BE2C (cell line): ENCODE measurements around the gene CSAG1. TPM values are rescaled to one million over a fixed set of nuclear protein-coding genes. Genes with fewer than 3 reads are reported as not detected.
"Not testable (repeated sequence)": the region's sequence is repeated elsewhere in the genome, so short reads cannot be mapped to it uniquely, and the experiment has no call there.

Experiments used
- DNase-seq: peaks from one replicate; pipeline ENCODE4 v3.0.0-alpha.2; 2020
- H3K27me3 ChIP-seq: fragments of 250-450 bp; sonication (Bioruptor Pico); 2 replicates; pipeline ENCODE4 v1.5.1; 2020; ENCODE audit warnings: mild to moderate bottlenecking
- H3K36me3 ChIP-seq: fragments of 250-450 bp; sonication (Bioruptor Pico); 2 replicates; pipeline ENCODE4 v1.5.1; 2020; ENCODE audit warnings: mild to moderate bottlenecking
- H3K4me1 ChIP-seq: fragments of 250-450 bp; sonication (Bioruptor Pico); 2 replicates; pipeline ENCODE4 v1.5.1; 2020
- H3K4me3 ChIP-seq: 2 replicates; pipeline ENCODE4 v1.5.1; 2011; ENCODE audit warnings: low read depth, low read length
- H3K9me3 ChIP-seq: fragments of 250-450 bp; sonication (Bioruptor Pico); 2 replicates; pipeline ENCODE4 v1.5.1; 2020
- polyA plus RNA-seq: library from polyadenylated mRNA; unstranded; fragments of >200 nt; gene quantifications from one replicate; pipeline ENCODE4 v1.2.1, GENCODE V29; 2012; ENCODE audit warnings: low read depth, missing spikeins; ENCODE audit not compliant: insufficient read length, insufficient read depth
- TF ChIP-seq, protein P1 (sequence below): IDR thresholded peaks from 2 replicates; pipeline ENCODE4 v1.5.1; 2012; ENCODE audit warnings: mild to moderate bottlenecking, low read depth, low read length

The CSAG1 gene, protein sequence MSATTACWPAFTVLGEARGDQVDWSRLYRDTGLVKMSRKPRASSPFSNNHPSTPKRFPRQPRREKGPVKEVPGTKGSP
- not detected for polyA plus RNA-seq

DNA sequence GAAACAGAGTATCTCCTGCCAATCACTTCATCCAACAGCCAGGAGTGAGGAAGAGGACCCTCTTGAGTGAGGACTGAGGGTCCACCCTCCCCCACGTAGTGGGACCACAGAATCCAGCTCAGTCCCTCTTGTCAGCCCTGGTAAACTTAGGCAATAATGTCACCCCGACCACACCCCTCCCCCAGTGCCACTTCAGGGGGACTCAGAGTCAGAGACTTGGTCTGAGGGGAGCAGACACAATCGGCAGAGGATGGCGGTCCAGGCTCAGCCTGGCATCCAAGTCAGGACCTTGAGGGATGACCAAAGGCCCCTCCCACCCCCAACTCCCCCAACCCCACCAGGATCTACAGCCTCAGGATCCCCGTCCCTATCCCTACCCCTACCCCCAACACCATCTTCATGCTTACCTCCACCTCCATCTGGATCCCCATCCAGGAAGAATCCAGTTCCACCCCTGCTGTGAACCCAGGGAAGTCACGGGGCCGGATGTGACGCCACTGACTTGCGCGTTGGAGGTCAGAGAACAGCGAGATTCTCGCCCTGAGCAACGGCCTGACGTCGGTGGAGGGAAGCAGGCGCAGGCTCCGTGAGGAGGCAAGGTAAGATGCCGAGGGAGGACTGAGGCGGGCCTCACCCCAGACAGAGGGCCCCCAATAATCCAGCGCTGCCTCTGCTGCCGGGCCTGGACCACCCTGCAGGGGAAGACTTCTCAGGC lies at the start of gene CSAG1, which contains the start of gene MAGEA12:
Gene CSAG1, minus strand, starts transcription at position 461 of the 715 bp plus-strand sequence. CDS start 1,261 bp downstream, outside the sequence.
Gene MAGEA12, plus strand, starts transcription at position 497 of the 715 bp plus-strand sequence. CDS start 2,405 bp downstream, outside the sequence.
- no peak for DNase-seq
- H3K4me3 ChIP-seq, result no peak within 1 kb of the TSS

DNA sequence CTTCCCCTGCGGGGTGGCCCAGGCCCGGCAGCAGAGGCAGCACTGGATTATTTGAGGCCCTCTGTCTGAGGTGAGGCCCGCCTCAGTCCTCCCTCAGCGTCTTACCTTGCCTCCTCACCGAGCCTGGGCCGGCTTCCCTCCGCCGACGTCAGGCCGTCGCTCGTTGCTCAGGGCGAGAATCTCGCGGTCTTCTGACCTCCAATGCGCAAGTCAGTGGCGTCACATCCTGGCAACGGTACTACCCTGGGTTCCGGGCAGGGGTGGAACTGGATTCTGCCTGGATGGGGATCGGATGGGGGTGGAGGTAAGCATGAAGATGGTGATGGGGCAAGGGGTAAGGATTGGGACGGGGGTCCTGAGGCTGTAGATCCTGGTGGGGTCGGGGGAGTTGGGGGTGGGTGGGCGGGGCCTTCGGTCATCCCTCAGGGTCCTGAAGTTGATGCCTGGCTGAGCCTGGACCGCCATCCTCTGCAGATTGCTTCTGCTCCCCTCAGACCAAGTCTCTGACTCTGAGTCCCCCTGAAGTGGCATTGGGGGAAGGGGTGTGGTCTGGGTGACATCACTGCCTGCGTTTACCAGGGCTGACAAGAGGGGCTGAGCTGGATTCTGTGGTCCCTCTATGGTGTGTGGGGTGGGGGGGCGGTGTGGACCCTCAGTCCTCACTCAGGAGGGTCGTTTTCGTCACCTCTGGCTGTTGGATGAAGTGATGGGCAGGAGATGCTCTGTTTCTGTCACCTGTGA lies 36.2 kb upstream of the CSAG1 start, which contains the start of gene MAGEA6:
Gene MAGEA6, minus strand, starts transcription at position 141 of the 741 bp plus-strand sequence. CDS start 2,039 bp downstream, outside the sequence.
- not testable (repeated sequence) for H3K4me3 ChIP-seq, DNase-seq, H3K36me3 ChIP-seq, H3K4me1 ChIP-seq, H3K27me3 ChIP-seq, H3K9me3 ChIP-seq

More for the DNA sequence above, at the start of gene CSAG1, which contains the start of gene MAGEA12:
- no peaks in the 10 kb centered on the region for H3K27me3 ChIP-seq
- no peaks in the 10 kb centered on the region for H3K9me3 ChIP-seq
- no peaks in the 10 kb centered on the region for H3K4me1 ChIP-seq
- H3K36me3 ChIP-seq, result no peaks in the 10 kb centered on the region
- TF ChIP-seq, protein P1, sequence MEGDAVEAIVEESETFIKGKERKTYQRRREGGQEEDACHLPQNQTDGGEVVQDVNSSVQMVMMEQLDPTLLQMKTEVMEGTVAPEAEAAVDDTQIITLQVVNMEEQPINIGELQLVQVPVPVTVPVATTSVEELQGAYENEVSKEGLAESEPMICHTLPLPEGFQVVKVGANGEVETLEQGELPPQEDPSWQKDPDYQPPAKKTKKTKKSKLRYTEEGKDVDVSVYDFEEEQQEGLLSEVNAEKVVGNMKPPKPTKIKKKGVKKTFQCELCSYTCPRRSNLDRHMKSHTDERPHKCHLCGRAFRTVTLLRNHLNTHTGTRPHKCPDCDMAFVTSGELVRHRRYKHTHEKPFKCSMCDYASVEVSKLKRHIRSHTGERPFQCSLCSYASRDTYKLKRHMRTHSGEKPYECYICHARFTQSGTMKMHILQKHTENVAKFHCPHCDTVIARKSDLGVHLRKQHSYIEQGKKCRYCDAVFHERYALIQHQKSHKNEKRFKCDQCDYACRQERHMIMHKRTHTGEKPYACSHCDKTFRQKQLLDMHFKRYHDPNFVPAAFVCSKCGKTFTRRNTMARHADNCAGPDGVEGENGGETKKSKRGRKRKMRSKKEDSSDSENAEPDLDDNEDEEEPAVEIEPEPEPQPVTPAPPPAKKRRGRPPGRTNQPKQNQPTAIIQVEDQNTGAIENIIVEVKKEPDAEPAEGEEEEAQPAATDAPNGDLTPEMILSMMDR, result no peak

GRCh38 chrX:152766562-152766961 lies 33.0 kb upstream of the CSAG1 start:
- H3K36me3 ChIP-seq, H3K4me3 ChIP-seq, DNase-seq, H3K4me1 ChIP-seq, H3K9me3 ChIP-seq, H3K27me3 ChIP-seq: not testable (repeated sequence)

- H3K27me3 ChIP-seq, H3K4me3 ChIP-seq, DNase-seq, H3K9me3 ChIP-seq, H3K4me1 ChIP-seq, H3K36me3 ChIP-seq: not testable (repeated sequence)
Observed at GRCh38 chrX:152761582-152761981, 28.1 kb upstream of the CSAG1 start.

- not testable (repeated sequence) for H3K4me3 ChIP-seq, H3K27me3 ChIP-seq, H3K9me3 ChIP-seq, H3K4me1 ChIP-seq, H3K36me3 ChIP-seq, DNase-seq
Observed at GRCh38 chrX:152759544-152759943, 26.0 kb upstream of the CSAG1 start.

GRCh38 chrX:152758918-152759317 lies 25.4 kb upstream of the CSAG1 start, which contains the start of gene CSAG3:
TSS of gene CSAG3 (plus strand) at chrX:152759218.
- H3K9me3 ChIP-seq, DNase-seq, H3K4me1 ChIP-seq, H3K4me3 ChIP-seq, H3K36me3 ChIP-seq, H3K27me3 ChIP-seq: not testable (repeated sequence)

GRCh38 chrX:152754871-152755270 lies 21.4 kb upstream of the CSAG1 start:
- not testable (repeated sequence) for H3K9me3 ChIP-seq, DNase-seq

DNA sequence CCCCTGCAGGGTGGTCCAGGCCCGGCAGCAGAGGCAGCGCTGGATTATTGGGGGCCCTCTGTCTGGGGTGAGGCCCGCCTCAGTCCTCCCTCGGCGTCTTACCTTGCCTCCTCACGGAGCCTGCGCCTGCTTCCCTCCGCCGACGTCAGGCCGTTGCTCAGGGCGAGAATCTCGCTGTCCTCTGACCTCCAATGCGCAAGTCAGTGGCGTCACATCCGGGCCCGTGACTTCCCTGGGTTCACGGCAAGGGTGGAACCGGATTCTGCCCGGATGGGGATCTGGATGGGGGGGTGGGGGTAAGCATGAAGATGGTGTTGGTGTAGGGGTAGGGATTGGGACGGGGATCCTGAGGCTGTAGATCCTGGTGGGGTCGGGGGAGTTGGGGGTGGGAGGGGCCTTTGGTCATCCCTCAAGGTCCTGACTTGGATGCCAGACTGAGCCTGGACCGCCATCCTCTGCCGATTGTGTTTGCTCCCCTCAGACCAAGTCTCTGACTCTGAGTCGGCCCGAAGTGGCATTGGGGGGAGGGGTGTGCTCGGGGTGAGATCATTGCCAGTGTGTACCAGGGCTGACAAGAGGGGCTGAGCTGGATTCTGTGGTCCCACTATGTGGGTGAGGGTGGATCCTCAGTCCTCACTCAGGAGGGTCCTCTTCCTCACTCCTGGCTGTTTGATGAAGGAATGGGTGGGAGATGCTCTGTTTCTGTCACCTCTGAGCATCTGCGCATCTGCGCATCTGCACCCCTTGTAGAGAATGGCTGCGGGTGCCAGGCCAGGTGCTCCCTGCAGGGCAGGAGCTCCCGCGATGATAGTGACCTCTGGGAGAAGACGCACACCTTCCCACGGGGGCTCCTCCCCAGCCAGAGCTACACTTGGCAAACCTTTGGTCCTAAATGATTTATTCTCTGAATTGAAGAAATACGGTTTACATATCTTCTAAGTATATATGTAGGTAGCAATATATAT lies 20.4 kb upstream of the CSAG1 start, which contains the start of gene MAGEA2:
Gene MAGEA2, minus strand, starts transcription at position 157 of the 965 bp plus-strand sequence. CDS start 2,479 bp downstream, outside the sequence.
- H3K36me3 ChIP-seq, H3K4me1 ChIP-seq, DNase-seq, H3K27me3 ChIP-seq, H3K4me3 ChIP-seq, H3K9me3 ChIP-seq: not testable (repeated sequence)

More at GRCh38 chrX:152754871-152755270, 21.4 kb upstream of the CSAG1 start:
- H3K4me3 ChIP-seq, H3K27me3 ChIP-seq, H3K36me3 ChIP-seq, H3K4me1 ChIP-seq: not testable (repeated sequence)

GRCh38 chrX:152738560-152738959 lies 5.0 kb upstream of the CSAG1 start:
- TF ChIP-seq, protein P1, result no peak
- Histone ChIP-seq H3K4me1 (no peaks in the 10 kb centered on the region), H3K4me3 (no peak overlapping the region), H3K9me3 (no peaks in the 10 kb centered on the region), H3K27me3 (no peaks in the 10 kb centered on the region), H3K36me3 (no peaks in the 10 kb centered on the region)
- no peak for DNase-seq

DNA sequence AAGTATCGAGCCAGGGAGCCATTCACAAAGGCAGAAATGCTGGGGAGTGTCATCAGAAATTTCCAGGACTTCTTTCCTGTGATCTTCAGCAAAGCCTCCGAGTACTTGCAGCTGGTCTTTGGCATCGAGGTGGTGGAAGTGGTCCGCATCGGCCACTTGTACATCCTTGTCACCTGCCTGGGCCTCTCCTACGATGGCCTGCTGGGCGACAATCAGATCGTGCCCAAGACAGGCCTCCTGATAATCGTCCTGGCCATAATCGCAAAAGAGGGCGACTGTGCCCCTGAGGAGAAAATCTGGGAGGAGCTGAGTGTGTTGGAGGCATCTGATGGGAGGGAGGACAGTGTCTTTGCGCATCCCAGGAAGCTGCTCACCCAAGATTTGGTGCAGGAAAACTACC lies 3.0 kb upstream of the CSAG1 start:
- not testable (repeated sequence) for H3K4me3 ChIP-seq, H3K4me1 ChIP-seq, H3K9me3 ChIP-seq, H3K36me3 ChIP-seq, H3K27me3 ChIP-seq, DNase-seq
